ENCODE data around the gene TTC16. TPM values are rescaled to one million over a fixed set of nuclear protein-coding genes. Genes with fewer than 3 reads are reported as not detected.

Gene TTC16
- total RNA-seq, 4 donors from 2014 or later = under 0.01 to 0.17 (median 0.11) TPM; not detected in 1

DNA sequence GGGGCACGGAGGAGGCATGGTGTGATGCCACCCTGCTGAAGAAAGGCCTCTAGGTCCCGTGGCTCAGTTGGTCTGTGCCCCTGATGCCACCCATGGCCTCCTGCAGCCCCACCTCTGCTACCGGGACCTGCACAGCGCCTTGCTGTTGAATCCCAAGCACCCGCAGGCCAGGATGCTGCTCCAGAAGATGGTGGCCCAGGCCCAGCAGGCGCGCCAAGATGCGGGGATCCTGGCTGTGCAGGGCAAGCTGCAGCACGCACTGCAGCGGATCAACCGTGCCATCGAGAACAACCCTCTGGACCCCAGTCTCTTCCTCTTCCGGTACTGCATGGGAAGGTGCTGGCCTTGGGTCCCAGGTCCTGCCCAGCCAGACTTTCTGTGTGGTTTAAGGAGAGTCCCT is 7.1 kb downstream of the TTC16 start:
- no peak for DNase-seq (ENCODE audit: extremely low spot score)
- Histone ChIP-seq H3K9me3 (no peaks in the 10 kb centered on the region), H3K36me3 (no peaks in the 10 kb centered on the region), H3K4me1 (peaks cover 0 to 9% (median 7%) of the 10 kb centered on the region in 4 donors), H3K27me3 (peaks cover 0 to 35% (median 0%) of the 10 kb centered on the region in 4 donors), H3K27ac (replicated peaks in 1 of 4) (no peak overlapping the region), H3K4me3 (no peak overlapping the region)
- WGBS = 92% methylated on average over 5 of the region's 13 CpGs
- intact Hi-C loops (cut with DNase I) = no loop called here
- no peak for TF ChIP-seq POLR2AphosphoS5 (IDR thresholded peaks at IDR 0.05)

DNA sequence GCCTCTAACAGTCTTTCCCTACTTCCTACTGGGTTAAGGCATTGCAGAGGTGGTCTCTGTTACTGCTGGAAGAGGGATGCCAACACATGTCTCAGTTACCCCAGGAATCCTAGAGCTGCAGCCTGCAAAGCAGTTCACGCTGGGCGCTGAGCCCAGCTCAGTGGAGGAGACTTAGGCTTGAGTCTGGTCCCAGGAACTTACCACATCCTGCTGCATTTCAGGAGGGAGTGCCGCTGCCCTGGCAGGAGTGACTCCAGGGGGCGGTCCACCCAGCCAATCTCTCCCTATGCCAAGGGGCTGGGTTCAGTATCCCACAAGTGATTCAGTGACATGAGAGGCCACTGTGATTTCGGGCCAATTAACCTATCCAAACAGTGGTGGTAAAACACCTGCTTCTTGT is 7.6 kb downstream of the TTC16 start:
- TF ChIP-seq EP300 (IDR thresholded peaks at IDR 0.05) (no peak), POLR2A (IDR thresholded peaks at IDR 0.05; ENCODE audit: low read depth) (no peak), POLR2AphosphoS5 (IDR thresholded peaks at IDR 0.05) (no peak)
- TF ChIP-seq, protein P1, sequence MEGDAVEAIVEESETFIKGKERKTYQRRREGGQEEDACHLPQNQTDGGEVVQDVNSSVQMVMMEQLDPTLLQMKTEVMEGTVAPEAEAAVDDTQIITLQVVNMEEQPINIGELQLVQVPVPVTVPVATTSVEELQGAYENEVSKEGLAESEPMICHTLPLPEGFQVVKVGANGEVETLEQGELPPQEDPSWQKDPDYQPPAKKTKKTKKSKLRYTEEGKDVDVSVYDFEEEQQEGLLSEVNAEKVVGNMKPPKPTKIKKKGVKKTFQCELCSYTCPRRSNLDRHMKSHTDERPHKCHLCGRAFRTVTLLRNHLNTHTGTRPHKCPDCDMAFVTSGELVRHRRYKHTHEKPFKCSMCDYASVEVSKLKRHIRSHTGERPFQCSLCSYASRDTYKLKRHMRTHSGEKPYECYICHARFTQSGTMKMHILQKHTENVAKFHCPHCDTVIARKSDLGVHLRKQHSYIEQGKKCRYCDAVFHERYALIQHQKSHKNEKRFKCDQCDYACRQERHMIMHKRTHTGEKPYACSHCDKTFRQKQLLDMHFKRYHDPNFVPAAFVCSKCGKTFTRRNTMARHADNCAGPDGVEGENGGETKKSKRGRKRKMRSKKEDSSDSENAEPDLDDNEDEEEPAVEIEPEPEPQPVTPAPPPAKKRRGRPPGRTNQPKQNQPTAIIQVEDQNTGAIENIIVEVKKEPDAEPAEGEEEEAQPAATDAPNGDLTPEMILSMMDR (IDR thresholded peaks at IDR 0.05) = no peak
- Histone ChIP-seq H3K4me3 (no peak overlapping the region), H3K9me3 (no peaks in the 10 kb centered on the region), H3K27me3 (peaks cover 0 to 35% (median 0%) of the 10 kb centered on the region in 4 donors), H3K27ac (replicated peaks in 1 of 4) (no peak overlapping the region), H3K4me1 (peaks cover 0 to 9% (median 7%) of the 10 kb centered on the region in 4 donors), H3K36me3 (no peaks in the 10 kb centered on the region)
- 94% methylated on average over 3 of the region's 5 CpGs for WGBS
- intact Hi-C loops (cut with DNase I) = no loop called here
- no peak for DNase-seq (ENCODE audit: extremely low spot score)

DNA sequence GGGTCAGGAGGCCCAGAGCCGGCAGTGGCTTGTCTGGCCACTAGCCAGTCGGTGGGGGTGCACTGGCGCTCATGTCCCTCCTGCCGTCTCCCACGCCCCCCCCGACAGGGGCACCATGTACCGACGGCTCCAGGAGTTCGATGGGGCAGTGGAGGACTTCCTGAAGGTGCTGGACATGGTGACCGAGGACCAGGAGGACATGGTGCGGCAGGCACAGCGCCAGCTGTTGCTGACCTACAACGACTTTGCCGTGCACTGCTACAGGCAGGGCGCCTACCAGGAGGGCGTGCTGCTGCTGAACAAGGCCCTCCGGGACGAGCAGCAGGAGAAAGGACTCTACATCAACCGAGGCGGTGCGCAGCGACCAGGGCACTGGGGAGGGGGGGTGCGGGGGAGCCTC is 8.1 kb downstream of the TTC16 start:
- intact Hi-C loops (cut with DNase I) = no loop called here
- H3K36me3 ChIP-seq = no peaks in the 10 kb centered on the region
- DNase-seq (ENCODE audit: extremely low spot score) = no peak
- TF ChIP-seq POLR2A (IDR thresholded peaks at IDR 0.05; ENCODE audit: low read depth) (no peak), EP300 (IDR thresholded peaks at IDR 0.05) (no peak), POLR2AphosphoS5 (IDR thresholded peaks at IDR 0.05) (no peak)
- TF ChIP-seq, protein P1 (IDR thresholded peaks at IDR 0.05) = no peak
- no peaks in the 10 kb centered on the region for H3K9me3 ChIP-seq
- 74% methylated on average over 5 of the region's 23 CpGs for WGBS
- H3K4me3 ChIP-seq = no peak overlapping the region
- H3K27ac ChIP-seq (replicated peaks in 1 of 4) = no peak overlapping the region
- H3K27me3 ChIP-seq = peaks cover 0 to 35% (median 0%) of the 10 kb centered on the region in 4 donors
- peaks cover 0 to 9% (median 7%) of the 10 kb centered on the region in 4 donors for H3K4me1 ChIP-seq

DNA sequence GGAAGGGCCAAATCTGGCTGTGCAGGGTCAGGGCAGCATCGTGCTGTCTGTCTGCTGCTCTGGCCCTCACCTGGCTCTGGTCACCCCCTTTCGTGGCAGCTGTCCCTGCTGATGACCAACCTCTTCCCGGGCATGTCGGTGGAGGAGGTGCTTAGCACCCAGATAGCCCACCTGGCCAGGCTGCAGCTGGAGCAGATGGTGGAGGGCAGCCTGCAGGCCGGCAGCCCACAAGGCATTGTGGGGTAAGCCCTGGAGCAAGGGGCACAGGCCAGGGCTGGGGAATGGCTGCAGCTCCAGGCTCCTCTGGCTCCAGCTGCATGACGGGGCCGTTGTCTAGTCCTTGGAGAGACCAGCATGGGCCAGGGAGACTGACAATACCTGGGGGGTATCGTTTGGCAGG is 11.0 kb downstream of the TTC16 start:
- Histone ChIP-seq H3K36me3 (peaks cover 5 to 16% (median 13%) of the 10 kb centered on the region in 4 donors), H3K4me3 (no peak overlapping the region), H3K4me1 (peaks cover 0 to 9% (median 9%) of the 10 kb centered on the region in 4 donors), H3K27ac (replicated peaks in 1 of 4) (no peak overlapping the region), H3K27me3 (peaks cover 0 to 22% (median 0%) of the 10 kb centered on the region in 4 donors), H3K9me3 (no peaks in the 10 kb centered on the region)
- WGBS = 73% methylated on average over 5 of the region's 8 CpGs
- intact Hi-C loops (cut with DNase I) = no loop called here
- no peak for TF ChIP-seq EP300 (IDR thresholded peaks at IDR 0.05)
- TF ChIP-seq, protein P1 (IDR thresholded peaks at IDR 0.05) = no peak
- TF ChIP-seq POLR2A (IDR thresholded peaks at IDR 0.05; ENCODE audit: low read depth) = no peak
- no peak for TF ChIP-seq POLR2AphosphoS5 (IDR thresholded peaks at IDR 0.05)
- no peak for DNase-seq (ENCODE audit: extremely low spot score)

DNA sequence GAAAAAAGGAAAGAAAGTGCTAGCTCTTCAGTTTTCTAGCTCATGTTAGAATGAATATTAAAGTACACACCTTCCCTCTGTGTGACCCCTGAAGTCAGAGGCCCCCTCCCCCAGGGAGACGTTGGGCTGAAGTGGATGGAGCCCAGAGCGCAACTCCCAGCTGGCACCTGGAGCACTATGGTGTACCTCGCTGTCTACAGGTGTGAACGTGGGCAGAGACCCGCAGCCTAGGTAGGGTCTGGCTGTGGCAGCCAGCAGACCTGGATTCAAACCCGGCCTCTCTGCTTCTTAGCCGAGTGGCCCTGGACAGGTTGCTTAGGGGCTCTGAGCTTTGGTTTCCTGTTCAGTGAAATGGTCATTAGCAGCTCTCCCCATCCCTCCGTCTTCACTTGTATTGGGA is 12.9 kb downstream of the TTC16 start:
- H3K36me3 ChIP-seq = peaks cover 16 to 32% (median 28%) of the 10 kb centered on the region in 4 donors
- H3K27ac ChIP-seq (replicated peaks in 1 of 4) = no peak overlapping the region
- no peak for DNase-seq (ENCODE audit: extremely low spot score)
- no peak for TF ChIP-seq EP300 (IDR thresholded peaks at IDR 0.05)
- TF ChIP-seq POLR2AphosphoS5 (IDR thresholded peaks at IDR 0.05) = no peak
- TF ChIP-seq, protein P1 (IDR thresholded peaks at IDR 0.05) = no peak
- TF ChIP-seq POLR2A (IDR thresholded peaks at IDR 0.05; ENCODE audit: low read depth) = no peak
- peaks cover 0 to 18% (median 14%) of the 10 kb centered on the region in 4 donors for H3K4me1 ChIP-seq
- WGBS = 84% methylated on average over 6 of the region's 8 CpGs
- intact Hi-C loops (cut with DNase I) = no loop called here
- no peak overlapping the region for H3K4me3 ChIP-seq
- no peaks in the 10 kb centered on the region for H3K9me3 ChIP-seq
- H3K27me3 ChIP-seq = peaks cover 0 to 13% (median 0%) of the 10 kb centered on the region in 4 donors
